ENCODE data around the gene COG1.

Gene COG1

DNA sequence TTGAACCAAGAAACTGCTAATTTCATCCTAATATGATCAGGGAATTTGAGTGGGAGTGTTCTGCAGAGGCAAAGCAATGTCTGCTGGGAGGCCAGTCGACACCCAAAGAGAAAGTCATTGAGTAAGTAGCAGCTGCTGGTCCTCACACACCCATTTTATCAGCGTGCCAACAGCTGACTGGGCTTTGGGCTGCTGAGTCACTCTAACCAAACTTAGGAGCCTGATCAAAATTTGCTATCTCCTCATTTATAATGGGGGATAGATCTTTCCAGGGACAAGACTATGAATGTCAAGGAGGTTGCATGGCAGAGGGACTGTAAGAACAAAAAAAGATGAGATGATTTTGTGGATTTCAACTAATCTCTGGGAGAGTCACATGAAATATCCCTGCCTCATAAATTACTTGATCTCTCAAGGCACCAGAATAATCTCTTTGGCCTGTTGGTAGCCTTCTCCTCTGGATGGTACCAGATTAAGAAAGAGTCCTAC lies 35.9 kb downstream of the COG1 start:
- no peak for DNase-seq (ENCODE audit: low read depth)

DNA sequence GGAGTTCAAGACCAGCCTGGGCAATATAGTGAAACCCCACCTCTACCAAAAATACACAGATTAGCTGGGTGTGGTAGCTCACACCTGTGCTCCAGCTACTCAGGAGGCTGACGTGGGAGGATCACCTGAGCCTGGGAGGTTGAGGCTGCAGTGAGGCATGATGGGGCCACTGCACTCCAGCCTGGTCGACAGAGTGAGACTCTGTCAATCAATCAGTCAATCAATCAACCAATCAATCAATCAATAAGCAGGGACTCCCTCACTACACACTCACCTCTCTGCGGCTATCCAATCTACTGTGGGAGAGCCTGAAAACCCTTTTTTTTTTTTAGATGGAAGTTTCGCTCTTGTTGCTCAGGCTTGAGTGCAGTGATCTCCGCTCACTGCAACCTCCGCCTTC lies 37.2 kb downstream of the COG1 start:
- DNase-seq (ENCODE audit: low read depth): no peak

DNA sequence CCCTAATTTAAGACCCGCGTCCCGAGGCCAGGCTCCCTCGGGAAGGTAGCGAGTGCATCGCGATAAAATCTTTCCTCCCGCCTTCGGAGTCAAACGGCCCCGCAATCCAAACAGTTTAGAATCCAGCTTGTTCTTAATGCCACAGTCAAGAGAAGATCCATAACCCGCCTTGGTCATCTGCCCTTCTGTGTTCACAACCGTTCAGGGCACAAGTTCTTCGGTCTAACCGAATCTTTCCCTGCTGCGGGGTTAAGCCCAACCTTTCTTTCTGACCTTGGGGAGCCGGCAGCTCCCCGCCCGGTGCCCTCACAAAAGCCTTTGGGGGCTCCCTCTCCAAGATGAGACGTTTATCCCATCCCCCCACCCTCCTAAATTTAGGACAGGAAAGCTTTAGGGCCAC lies 38.5 kb downstream of the COG1 start:
- DNase-seq (ENCODE audit: low read depth): no peak

DNA sequence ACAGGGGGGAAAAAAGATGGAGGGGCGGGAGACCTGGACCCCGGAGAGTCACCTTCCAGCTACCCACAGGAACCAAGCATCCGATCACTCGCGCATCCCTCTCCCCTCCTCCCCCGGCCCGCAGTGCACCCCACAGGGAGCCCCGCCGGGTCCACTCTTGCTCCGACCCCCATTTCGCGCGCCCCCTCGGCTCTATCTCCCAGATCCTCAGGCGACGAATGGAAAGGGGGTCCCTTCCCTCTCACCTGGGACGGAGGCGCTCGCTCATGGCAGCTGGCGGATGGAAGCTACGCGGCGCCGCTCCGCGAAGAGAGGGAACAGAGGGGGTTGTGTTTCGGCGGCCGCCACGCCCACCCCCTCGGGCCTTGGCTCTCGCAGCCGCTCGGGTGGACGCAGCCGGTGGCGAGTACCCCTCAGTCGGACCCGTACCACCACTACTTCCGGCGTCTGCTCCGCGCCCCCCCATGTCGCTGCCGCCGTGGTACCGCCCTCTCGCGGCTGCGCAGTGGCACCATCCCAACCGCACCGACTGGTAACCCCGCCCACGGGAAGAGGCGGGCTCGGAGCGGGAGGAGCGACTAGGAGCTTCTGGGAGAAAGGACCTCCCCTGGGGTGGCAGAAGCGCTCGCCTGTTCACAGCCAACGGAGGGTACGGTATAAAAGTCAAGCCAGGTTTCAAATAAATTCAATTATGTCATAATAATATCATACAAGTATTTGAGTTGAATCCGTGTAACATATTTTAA lies 39.2 kb downstream of the COG1 start:
- peak; percentile 94 for DNase-seq (ENCODE audit: low read depth)

DNA sequence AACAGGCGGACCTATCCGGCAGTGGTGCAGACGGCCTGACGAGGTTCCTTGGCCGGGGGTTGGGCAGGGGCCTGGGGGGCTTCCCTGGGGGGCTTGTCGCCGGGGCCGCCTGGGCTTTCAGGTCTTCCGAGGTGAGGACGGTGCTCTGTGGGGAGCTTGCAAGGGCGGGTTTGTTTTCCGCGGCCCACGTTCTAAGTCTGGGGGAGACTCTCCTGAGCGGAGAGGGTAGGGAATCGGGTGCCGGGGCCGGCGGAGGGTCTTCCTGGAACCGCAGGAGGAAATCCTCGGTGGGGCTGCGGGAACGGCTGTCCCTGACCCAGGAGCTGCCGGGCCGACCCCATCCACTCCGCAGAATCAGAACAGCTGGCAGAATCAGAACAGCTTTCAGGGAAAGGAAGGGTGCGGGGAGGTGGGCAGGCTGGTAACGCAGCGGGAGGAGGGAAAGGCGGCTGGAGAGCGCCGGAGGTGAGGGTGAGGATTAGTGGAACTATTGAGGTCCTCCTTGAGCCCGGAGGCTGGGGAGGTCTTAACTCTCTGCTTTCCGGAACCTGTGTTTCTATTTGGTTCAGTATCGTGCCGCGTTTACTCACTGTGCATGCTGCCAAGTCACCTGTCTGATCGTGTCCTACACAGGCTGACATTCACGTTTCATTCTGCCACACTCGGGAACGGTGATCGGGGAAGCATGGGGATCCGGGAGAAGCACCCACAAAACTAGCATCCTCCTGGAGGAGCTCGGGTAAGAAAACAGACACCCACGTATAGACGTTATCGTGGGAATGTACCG lies 39.9 kb downstream of the COG1 start:
- no peak for DNase-seq (ENCODE audit: low read depth)

DNA sequence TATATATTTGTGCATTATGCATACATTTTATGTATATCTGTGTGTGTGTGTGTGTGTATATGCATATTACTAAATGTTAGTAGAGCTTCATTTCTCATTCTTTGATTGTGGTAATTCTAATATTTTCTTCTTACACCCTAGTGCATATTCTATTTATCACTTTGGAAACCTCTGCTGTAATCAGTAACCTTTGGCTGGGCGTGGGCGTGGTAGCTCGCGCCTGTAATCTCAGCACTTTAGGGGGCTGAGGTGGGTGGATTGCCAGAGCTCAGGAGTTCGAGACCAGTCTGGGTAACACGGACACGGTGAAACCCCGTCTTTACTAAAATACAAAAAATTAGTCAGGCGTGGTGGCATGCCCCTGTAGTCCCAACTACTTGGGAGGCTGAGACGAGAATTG lies 41.9 kb downstream of the COG1 start:
- DNase-seq (ENCODE audit: low read depth): no peak

DNA sequence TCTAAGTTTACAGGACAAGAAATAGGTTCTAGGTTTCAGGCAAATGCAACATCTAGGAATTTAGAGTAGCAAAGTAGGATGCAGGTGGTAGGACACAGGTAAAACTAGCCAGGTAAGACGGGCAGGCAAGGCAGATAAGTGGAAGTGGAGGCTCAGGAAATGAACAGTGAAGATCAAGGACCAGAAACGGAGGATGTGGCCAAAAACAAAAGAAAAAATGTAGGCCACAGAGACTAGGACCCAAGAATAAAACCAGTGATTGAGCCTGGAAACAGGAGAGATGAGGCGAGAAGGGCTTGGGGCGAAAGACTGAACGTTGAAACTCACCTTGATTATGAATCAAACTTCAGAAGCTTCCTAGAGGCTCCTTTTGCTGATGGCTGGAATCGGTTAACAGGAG lies 44.9 kb downstream of the COG1 start:
- no peak for DNase-seq (ENCODE audit: low read depth)

DNA sequence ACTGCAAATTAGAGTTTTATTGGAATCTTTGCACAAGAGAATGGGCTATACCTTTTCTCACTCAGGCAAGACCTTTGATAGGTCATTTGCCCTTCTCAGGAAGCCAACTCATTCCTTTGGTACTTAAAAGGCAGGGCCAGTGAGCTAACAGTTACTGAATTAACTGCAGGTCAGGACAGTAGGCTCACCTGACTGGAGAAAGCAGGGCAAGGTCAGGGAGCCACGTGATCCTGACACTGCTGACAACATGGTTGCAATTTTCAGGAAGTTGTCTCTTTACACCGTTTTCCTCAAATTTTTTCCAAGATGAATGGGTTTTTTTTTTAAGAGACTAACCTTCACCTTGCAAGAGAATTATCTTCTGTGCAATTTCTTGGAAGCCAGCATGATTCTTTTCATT lies 47.7 kb downstream of the COG1 start:
- no peak for DNase-seq (ENCODE audit: low read depth)

DNA sequence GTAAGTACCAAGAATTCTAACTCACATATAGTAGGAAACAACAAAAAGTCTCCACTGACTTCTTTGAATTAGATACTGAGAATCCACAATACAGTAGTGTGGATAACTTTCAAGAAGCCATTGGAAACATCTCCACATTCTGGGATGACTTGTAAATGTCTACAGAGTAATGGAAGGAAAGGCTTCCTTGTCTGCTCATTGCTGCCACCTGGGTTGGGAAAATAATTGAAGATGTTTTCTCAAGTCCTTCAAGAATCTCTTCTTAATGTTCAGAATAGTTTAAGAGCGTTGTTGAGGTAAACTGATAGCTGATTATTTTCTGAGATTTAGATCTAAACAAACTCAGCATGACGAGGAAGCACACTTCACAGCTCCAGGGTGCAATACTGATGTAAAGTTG lies 54.9 kb downstream of the COG1 start:
- no peak for DNase-seq (ENCODE audit: low read depth)

DNA sequence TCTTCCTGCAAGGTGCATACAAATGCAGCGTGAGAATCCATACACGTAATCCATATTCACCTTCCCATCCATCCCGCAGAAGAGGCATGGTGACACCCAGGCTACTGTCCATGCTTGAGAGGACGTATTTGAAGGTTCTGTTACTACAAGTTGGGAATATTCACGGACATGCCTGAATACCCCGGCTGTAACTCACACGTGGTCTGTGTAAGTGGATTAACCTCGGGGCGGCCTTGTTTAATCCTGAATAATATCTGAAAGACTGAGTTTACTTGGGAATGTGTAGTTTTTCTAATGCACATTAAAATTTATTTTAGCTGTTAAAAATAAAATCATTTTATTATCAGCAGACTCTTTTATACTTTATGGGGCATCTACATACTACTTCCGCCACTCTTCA lies 55.7 kb downstream of the COG1 start:
- no peak for DNase-seq (ENCODE audit: low read depth)

DNA sequence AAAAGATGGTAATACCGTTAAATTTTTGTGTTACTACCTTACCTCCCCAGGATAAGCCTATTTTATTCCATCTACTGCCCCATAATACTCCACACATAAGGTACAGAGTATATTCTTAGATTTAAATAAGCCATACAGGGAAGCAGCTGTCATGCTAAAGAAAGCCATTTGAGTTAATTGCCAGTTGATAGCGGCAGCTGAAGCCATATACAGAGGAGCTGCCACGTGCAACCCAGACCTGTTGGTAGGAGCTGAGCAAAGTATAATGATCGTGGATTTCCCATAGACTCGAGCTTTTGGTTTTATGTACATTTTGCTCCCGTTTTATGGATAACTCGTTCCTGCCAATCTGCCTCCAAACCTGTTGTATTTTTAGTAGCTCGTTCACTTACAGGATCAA lies 56.8 kb downstream of the COG1 start:
- DNase-seq (ENCODE audit: low read depth): no peak

DNA sequence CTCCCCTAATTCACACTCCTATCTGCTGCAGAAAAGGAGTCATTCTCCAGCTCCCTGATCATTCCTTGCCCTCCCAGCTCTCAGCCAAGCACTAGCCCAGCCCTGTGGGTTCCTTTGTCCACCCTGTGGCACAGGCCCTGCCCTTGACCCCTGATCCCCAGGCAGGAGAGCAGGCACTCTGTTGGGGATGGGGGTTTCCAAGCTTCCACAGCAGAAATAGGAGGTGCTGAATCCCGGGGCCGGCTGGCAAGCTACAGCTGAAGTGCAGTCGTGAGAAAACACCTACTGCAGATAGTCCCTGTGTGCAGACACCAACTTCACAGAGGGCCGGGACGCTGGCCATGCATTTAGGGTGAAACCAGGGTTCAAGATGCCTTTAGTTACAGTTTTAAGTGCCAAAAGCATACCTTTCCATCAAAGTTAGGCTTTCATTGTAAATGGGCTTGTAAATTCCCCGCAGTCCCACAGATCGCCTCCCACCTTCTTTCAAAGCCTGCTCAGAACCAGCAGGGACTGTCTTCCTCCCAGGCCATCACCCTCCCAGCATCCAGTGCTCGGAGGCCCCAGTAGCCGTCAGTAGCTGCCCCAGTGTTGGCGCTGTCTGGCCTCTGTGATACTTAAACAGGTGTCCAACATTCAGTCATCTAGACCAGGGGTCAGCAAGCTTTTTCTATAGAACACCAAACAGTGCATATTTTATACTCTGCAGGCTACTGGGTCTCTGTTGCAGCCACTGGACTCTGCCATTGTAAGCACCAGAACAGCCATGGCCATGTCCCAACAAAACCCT lies 58.2 kb downstream of the COG1 start:
- no peak for DNase-seq (ENCODE audit: low read depth)

DNA sequence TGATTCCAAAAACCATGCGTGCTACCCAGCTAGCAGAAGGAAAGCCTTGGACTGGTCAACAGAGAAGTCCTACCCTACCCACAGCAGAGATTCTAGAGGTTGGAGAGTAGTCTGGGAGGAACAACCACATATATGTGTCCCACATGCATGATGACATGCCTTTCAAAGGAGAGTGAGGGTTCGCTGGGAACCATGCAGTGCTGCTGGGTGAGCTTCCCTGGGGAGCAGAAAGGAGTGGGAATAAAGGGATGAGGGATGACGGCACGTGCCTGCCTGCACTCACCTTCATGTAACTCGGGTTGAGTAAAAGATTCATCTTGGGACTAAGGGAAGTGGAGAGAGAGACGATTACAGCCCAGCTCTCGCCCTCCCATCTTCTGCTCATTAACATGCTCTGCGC lies 59.0 kb downstream of the COG1 start:
- no peak for DNase-seq (ENCODE audit: low read depth)

DNA sequence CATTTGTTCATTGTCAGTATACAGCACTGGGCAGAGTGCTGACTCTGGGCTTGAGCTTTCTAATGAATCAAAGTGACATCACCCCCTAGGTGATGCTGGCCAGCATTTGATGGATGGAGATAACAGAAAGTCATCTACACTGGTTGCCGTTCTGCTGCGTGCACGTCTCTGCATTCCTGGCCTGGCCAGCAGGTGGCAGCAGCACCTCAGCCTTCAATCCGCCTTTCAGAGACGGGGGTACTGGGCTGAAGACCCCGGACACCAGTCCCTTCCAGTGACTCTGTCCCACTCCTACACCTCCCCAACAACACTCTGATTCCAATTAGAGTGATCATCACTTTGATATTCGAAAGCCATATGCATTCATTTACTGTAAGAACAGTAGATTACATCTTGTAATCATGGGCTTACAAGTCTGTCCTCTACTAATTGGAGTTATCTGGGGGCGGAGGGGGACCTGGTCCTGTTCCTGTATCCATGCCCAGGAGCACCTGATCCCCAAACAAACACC lies 62.9 kb downstream of the COG1 start:
- DNase-seq (ENCODE audit: low read depth): peak; percentile 25

DNA sequence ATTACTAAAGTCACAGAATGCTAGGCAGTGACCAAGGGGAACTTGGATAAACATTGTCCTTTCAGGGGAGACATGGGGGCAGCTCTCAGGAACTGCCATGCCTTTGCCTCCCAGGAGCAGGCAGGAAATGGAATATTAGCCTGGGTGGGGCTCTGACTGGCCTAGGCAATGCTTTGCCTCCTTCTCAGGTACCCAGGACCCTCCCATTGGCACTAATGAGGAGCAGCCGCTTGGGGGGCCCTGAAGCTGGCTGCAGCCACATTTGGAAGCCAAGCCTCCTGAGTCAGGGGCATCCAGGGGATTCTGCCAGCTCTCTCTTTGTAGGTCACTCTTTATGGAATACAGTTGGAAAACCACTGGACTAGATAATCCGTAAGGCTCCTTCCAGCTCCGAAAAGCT lies 63.4 kb downstream of the COG1 start:
- DNase-seq (ENCODE audit: low read depth): no peak

DNA sequence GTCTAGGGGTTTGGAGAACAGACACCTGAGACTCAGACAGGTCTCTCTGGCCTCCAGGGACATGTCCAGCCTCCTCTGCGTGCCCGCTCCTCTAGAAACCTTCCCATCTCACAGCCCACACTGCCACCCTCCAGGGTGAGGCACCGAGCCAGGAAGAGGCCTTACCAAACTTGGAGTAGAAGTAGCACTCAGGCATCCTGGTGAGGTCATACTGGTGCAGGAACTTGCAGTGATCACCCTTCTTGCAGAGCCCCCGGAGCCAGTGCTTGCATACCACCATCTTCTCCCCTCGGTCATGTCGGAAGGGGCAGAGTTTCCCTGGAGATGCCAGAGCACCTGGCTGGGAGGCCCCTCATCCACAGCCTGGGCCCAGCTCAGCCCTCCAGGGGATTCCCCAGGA lies 64.7 kb downstream of the COG1 start:
- no peak for DNase-seq (ENCODE audit: low read depth)

Measured in T follicular helper cell (primary cell).